HG03066 (cell line): ENCODE measurements around the gene EPS8L1.
"Not testable (repeated sequence)": the region's sequence is repeated elsewhere in the genome, so short reads cannot be mapped to it uniquely, and the experiment has no call there.

Source experiments
- ATAC-seq: cut with Tn5 transposase; IDR thresholded peaks from one replicate; pipeline ENCODE4 v1.9.1; 2021; ENCODE audit warnings: low read depth; ENCODE audit not compliant: unreplicated experiment

The EPS8L1 gene

GRCh38 chr19:55075371-55075998 lies at the start of gene EPS8L1:
Gene EPS8L1, plus strand, starts transcription at chr19:55075869. Its CDS starts 576 bp downstream, at chr19:55076445.
- no peak for ATAC-seq

DNA sequence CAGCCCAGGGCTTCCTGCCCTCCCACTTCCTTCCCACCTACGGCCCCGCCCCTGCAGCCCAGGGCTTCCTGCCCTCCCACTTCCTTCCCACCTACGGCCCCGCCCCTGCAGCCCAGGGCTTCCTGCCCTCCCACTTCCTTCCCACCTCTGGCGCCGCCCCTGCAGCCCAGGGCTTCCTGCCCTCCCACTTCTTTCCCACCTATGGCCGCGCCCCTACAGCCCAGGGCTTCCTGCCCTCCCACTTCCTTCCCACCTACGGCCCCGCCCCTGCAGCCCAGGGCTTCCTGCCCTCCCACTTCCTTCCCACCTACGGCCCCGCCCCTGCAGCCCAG lies 48.6 kb upstream of the EPS8L1 start:
- not testable (repeated sequence) for ATAC-seq

- no peak for ATAC-seq
These were observed 48.0 kb upstream of the EPS8L1 start for GRCh38 chr19:55027472-55028337.

DNA sequence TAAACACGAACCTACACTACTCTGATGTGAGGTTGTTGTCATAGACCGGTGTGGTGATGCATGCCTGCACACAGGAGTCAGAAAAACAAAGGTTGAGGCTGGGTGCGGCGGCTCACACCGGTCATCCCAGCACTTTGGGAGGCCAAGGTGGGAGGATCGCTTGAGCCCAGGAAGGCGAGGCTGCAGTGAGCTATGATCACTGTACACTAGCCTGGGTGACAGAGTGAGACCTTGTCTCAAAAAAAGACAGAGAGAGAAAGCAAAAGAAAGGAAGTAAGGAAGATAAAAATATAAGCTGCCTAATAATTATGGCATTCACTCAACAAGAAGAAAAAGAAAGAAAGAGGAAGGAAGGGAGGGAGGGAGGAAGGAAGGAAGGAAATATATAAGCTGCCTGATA lies 46.9 kb upstream of the EPS8L1 start:
- ATAC-seq: no peak

DNA sequence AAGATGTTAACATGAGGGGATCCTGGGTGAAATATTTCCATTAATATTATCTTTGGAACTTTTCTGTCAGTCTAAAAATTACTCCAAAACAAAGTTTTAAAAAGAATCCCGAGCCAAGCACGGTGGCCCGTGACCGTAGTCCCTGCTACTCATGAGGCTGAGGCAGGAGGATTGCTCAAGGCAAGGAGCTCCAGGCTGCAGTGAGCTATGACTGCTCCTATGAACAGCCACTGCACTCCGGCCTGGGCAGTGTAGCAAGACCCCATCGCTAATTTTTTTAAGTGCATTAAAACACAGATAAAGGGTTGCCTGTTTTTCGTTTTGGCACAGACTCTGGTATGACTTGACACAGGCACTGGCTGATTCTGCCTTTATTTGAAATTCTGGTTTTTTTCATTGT lies 44.5 kb upstream of the EPS8L1 start:
- ATAC-seq: no peak

- no peak for ATAC-seq
These were observed 43.4 kb upstream of the EPS8L1 start for GRCh38 chr19:55032170-55032800.

DNA sequence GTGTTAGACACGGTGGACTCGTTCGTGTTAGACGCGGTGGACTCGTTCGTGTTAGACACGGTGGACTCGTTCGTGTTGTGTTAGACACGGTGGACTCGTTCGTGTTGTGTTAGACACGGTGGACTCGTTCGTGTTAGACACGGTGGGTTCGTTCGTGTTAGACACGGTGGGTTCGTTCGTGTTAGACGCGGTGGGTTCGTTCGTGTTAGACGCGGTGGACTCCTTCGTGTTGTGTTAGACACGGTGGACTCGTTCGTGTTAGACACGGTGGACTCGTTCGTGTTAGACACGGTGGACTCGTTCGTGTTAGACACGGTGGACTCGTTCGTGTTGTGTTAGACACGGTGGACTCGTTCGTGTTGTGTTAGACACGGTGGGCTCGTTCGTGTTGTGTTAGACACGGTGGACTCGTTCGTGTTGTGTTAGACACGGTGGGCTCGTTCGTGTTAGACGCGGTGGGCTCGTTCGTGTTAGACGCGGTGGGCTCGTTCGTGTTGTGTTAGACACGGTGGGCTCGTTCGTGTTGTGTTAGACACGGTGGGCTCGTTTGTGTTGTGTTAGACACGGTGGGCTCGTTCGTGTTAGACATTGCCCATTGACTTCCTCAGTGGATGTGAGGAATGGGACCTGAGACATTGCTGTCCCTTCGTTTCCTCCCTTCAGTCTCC lies 42.6 kb upstream of the EPS8L1 start:
- ATAC-seq: not testable (repeated sequence)

DNA sequence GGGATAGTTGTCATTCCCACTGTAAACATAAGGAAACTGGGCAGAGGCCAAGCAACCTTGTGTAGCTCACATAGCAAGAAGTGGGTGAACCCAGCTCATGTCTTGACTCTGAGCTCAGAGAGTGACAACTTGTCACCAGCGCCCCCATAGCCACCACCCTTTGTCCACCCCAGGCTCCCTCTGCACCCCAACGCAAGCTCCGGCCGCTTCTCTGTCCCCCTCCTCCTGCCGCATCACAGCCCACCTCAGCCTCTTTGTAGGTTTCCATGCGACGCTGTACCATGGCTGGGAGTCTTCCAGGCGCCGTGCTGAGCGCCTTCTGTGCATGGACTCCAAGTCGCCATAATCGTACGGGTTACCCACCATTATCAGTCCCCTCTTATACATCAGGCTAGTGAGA lies 40.9 kb upstream of the EPS8L1 start:
- ATAC-seq: no peak

GRCh38 chr19:55036058-55036457 lies 39.6 kb upstream of the EPS8L1 start:
- no peak for ATAC-seq

DNA sequence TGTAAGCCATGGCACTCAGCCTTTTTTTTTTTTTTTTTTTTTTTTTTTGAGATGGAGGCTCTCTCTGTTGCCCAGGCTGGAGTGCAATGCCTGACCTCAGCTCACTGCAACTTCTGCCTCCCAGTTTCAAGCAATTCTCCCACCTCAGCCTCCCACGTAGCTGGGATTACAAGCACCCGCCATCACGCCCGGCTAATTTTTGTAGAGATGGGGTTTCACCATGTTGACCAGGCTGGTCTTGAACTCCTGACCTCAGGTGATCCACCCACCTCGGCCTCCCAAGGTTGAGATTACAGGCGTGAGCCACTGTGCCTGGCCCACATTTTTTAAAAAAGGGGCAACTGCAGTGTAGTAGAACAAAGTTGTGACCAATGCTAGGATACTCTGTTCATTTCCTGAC lies 38.1 kb upstream of the EPS8L1 start:
- ATAC-seq: not testable (repeated sequence)

DNA sequence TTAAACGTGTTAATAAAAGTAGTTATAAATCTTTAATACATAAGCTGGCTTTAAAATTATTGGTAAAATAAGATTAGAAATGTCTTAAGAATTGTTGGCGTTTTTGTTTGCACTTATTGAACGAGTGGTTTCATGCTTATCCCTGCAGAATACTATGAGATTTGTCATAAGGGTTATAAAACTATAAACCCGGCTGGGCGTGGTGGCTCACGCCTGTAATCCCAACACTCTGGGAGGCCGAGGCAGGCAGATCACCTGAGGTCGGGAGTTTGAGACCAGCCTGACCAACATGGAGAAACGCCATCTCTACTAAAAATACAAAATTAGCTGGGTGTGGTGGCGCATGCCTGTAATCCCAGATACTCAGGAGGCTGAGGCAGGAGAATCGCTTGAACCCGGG lies 35.0 kb upstream of the EPS8L1 start:
- not testable (repeated sequence) for ATAC-seq

DNA sequence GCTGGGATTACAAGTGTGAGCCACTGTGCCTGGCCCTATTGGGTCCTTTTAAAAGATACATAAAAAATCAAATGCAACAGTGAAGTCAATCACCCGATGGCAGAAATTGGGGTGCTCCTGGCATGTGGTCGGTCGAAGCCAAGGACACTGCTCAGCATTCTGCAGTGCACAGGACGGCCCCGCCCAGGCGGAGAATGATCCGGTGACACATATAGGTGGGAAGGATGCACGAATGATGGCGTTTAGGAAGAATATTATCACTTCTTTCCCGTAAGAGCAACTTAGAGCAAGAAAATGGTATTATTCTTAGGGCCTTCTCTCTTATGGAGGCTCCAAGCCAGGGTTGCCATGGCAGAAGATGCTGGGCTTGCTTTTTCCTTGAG lies 34.4 kb upstream of the EPS8L1 start:
- no peak for ATAC-seq

DNA sequence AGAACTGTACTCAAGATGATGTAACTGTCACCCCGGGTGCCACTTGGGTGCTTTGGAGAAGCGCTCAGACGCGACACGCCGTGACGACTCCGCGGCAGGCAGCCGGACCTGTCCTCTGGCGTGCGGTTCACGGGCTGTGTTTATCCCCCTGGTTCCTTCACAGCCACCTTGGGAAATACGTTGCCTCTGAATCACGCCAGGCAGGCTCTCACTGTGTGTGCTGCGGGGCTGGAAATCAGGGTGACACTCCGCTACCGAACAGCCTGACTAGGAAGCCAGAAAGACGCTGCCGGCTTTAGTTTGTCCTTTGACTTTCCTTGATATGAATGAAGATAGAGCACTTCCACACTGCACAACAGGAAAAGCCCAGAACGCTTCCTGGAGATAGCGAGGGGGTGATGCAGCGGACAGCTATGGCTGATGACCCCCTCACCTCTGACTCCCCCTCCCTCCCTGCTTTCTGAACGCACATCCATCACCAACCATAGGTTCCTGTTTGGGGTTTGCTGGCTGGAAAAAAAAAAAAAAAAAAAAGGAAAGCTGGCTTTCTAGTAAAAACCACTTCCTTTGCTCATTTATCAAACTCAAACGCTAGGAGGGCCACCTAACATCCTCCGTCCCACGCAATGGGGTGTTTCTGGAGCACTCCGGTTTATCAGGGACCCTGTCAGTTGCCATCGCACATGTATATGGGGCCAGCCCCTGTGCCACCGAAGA lies 33.9 kb upstream of the EPS8L1 start:
- no peak for ATAC-seq

- no peak for ATAC-seq
These were observed 33.4 kb upstream of the EPS8L1 start for GRCh38 chr19:55042344-55042678.

DNA sequence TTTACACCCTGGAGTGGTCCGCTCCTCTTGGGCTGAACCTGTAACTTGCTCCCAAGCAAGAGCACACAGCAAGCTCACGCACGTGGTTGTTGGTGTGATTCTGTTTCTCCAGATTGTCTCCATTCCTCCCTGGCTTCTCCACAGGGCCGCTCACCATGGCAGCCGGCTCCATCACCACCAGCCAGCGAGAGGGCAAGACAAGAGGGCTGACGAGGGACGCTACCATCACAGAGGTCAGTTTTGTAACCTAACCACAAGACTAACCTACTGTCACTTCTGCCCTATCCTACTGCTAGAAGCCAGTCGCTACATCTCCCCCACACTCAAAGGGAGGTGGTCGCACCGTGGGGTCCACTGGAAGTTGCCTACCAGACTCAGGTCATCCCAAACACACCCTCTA lies 33.0 kb upstream of the EPS8L1 start:
- ATAC-seq: no peak

DNA sequence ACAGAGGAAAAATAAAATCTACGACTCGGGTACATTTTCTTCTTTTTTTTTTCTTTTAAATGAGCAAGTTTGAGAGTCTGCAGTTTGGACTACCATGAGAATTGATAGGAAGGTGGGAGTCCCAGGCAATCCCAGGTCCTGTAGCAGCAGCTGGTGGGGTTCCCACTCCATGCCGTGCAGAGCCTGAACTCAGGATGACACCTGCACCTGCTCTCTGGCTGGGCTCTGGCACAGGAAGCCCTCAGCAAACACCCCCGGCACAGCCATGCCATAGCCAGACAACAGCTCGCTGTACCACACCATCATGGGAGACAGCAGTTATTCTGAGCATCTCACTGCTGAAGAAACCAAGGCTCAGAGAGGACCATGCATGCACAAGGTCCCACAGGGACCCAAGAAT lies 31.4 kb upstream of the EPS8L1 start:
- ATAC-seq: no peak

- ATAC-seq: no peak
These were observed 30.6 kb upstream of the EPS8L1 start for GRCh38 chr19:55044771-55045716.

- ATAC-seq: no peak
These were observed 28.6 kb upstream of the EPS8L1 start for GRCh38 chr19:55046975-55047622.

GRCh38 chr19:55047951-55048350 lies 27.7 kb upstream of the EPS8L1 start:
- no peak for ATAC-seq
